ENCODE results near the gene ANKRD39.

The ANKRD39 gene

GRCh38 chr2:96826546-96827278 lies 31.1 kb downstream of the ANKRD39 start:
- no CpG with 5 or more reads among the region's 22 CpGs for WGBS (ENCODE audit: insufficient coverage, insufficient read length)
- H3K4me3 ChIP-seq (ENCODE audit: low read length) = no peak overlapping the region
- H3K27me3 ChIP-seq (ENCODE audit: control insufficient read depth, insufficient read depth, low read length) = no peaks in the 10 kb centered on the region
- no peak for DNase-seq (ENCODE audit: low read depth, low spot score)
- no peaks in the 10 kb centered on the region for H3K4me1 ChIP-seq (ENCODE audit: control insufficient read depth, insufficient read depth, low read length)
- peaks cover 36% of the 10 kb centered on the region for H3K36me3 ChIP-seq (ENCODE audit: control insufficient read depth, insufficient read depth, low read length)
- H3K27ac ChIP-seq (ENCODE audit: low read length) = no peak overlapping the region
- no peaks in the 10 kb centered on the region for H3K9me3 ChIP-seq (ENCODE audit: control insufficient read depth, insufficient read depth, low read length)

GRCh38 chr2:96825057-96825456 lies 32.8 kb downstream of the ANKRD39 start:
- H3K4me3 ChIP-seq (ENCODE audit: low read length) = no peak overlapping the region
- WGBS (ENCODE audit: insufficient coverage, insufficient read length) = no CpG with 5 or more reads among the region's 14 CpGs
- no peaks in the 10 kb centered on the region for H3K27me3 ChIP-seq (ENCODE audit: control insufficient read depth, insufficient read depth, low read length)
- peaks cover 31% of the 10 kb centered on the region for H3K36me3 ChIP-seq (ENCODE audit: control insufficient read depth, insufficient read depth, low read length)
- no peaks in the 10 kb centered on the region for H3K9me3 ChIP-seq (ENCODE audit: control insufficient read depth, insufficient read depth, low read length)
- DNase-seq (ENCODE audit: low read depth, low spot score) = no peak
- H3K4me1 ChIP-seq (ENCODE audit: control insufficient read depth, insufficient read depth, low read length) = no peaks in the 10 kb centered on the region
- no peak overlapping the region for H3K27ac ChIP-seq (ENCODE audit: low read length)

- DNase-seq (ENCODE audit: low read depth, low spot score) = no peak
- H3K27ac ChIP-seq (ENCODE audit: low read length) = no peak overlapping the region
- peaks cover 28% of the 10 kb centered on the region for H3K36me3 ChIP-seq (ENCODE audit: control insufficient read depth, insufficient read depth, low read length)
- no peaks in the 10 kb centered on the region for H3K27me3 ChIP-seq (ENCODE audit: control insufficient read depth, insufficient read depth, low read length)
- WGBS (ENCODE audit: insufficient coverage, insufficient read length) = no CpG with 5 or more reads among the region's 6 CpGs
- no peak overlapping the region for H3K4me3 ChIP-seq (ENCODE audit: low read length)
- H3K9me3 ChIP-seq (ENCODE audit: control insufficient read depth, insufficient read depth, low read length) = no peaks in the 10 kb centered on the region
- H3K4me1 ChIP-seq (ENCODE audit: control insufficient read depth, insufficient read depth, low read length) = no peaks in the 10 kb centered on the region
Observed at GRCh38 chr2:96824079-96824870, 33.5 kb downstream of the ANKRD39 start.

- H3K36me3 ChIP-seq (ENCODE audit: control insufficient read depth, insufficient read depth, low read length) = peaks cover 20% of the 10 kb centered on the region
Observed at GRCh38 chr2:96823198-96823597, 34.6 kb downstream of the ANKRD39 start.

GRCh38 chr2:96822786-96823185 lies 35.0 kb downstream of the ANKRD39 start:
- Histone ChIP-seq H3K27ac (ENCODE audit: low read length) (no peak overlapping the region), H3K4me1 (ENCODE audit: control insufficient read depth, insufficient read depth, low read length) (0 out of 2 replicates have a peak, but pooled peaks cover 1% of the 10 kb centered on the region), H3K9me3 (ENCODE audit: control insufficient read depth, insufficient read depth, low read length) (no peaks in the 10 kb centered on the region), H3K27me3 (ENCODE audit: control insufficient read depth, insufficient read depth, low read length) (no peaks in the 10 kb centered on the region), H3K36me3 (ENCODE audit: control insufficient read depth, insufficient read depth, low read length) (peaks cover 17% of the 10 kb centered on the region), H3K4me3 (ENCODE audit: low read length) (no peak overlapping the region)
- DNase-seq (ENCODE audit: low read depth, low spot score) = no peak
- no CpG with 5 or more reads among the region's 4 CpGs for WGBS (ENCODE audit: insufficient coverage, insufficient read length)

More at GRCh38 chr2:96823198-96823597, 34.6 kb downstream of the ANKRD39 start:
- H3K4me3 ChIP-seq (ENCODE audit: low read length) = no peak overlapping the region
- no peaks in the 10 kb centered on the region for H3K27me3 ChIP-seq (ENCODE audit: control insufficient read depth, insufficient read depth, low read length)
- H3K4me1 ChIP-seq (ENCODE audit: control insufficient read depth, insufficient read depth, low read length) = no peaks in the 10 kb centered on the region
- DNase-seq (ENCODE audit: low read depth, low spot score) = no peak
- H3K27ac ChIP-seq (ENCODE audit: low read length) = no peak overlapping the region
- WGBS (ENCODE audit: insufficient coverage, insufficient read length) = no CpG with 5 or more reads among the region's 11 CpGs
- H3K9me3 ChIP-seq (ENCODE audit: control insufficient read depth, insufficient read depth, low read length) = no peaks in the 10 kb centered on the region

- DNase-seq (ENCODE audit: low read depth, low spot score) = no peak
- Histone ChIP-seq H3K27me3 (ENCODE audit: control insufficient read depth, insufficient read depth, low read length) (no peaks in the 10 kb centered on the region), H3K4me3 (ENCODE audit: low read length) (no peak overlapping the region), H3K9me3 (ENCODE audit: control insufficient read depth, insufficient read depth, low read length) (no peaks in the 10 kb centered on the region), H3K27ac (ENCODE audit: low read length) (no peak overlapping the region), H3K4me1 (ENCODE audit: control insufficient read depth, insufficient read depth, low read length) (0 out of 2 replicates have a peak, but pooled peaks cover 1% of the 10 kb centered on the region), H3K36me3 (ENCODE audit: control insufficient read depth, insufficient read depth, low read length) (peaks cover 6% of the 10 kb centered on the region)
- no CpG with 5 or more reads among the region's 11 CpGs for WGBS (ENCODE audit: insufficient coverage, insufficient read length)
Observed at GRCh38 chr2:96821113-96821675, 36.6 kb downstream of the ANKRD39 start.

- H3K4me1 ChIP-seq (ENCODE audit: control insufficient read depth, insufficient read depth, low read length) = 0 out of 2 replicates have a peak, but pooled peaks cover 1% of the 10 kb centered on the region
- no peaks in the 10 kb centered on the region for H3K9me3 ChIP-seq (ENCODE audit: control insufficient read depth, insufficient read depth, low read length)
- H3K27ac ChIP-seq (ENCODE audit: low read length) = no peak overlapping the region
- no CpG with 5 or more reads among the region's 12 CpGs for WGBS (ENCODE audit: insufficient coverage, insufficient read length)
- no peak for DNase-seq (ENCODE audit: low read depth, low spot score)
- H3K36me3 ChIP-seq (ENCODE audit: control insufficient read depth, insufficient read depth, low read length) = peaks cover under 1% of the 10 kb centered on the region
- H3K27me3 ChIP-seq (ENCODE audit: control insufficient read depth, insufficient read depth, low read length) = no peaks in the 10 kb centered on the region
- H3K4me3 ChIP-seq (ENCODE audit: low read length) = no peak overlapping the region
Observed at GRCh38 chr2:96819876-96820511, 37.8 kb downstream of the ANKRD39 start.

- Histone ChIP-seq H3K4me1 (ENCODE audit: control insufficient read depth, insufficient read depth, low read length) (0 out of 2 replicates have a peak, but pooled peaks cover 1% of the 10 kb centered on the region), H3K9me3 (ENCODE audit: control insufficient read depth, insufficient read depth, low read length) (no peaks in the 10 kb centered on the region), H3K27ac (ENCODE audit: low read length) (no peak overlapping the region), H3K27me3 (ENCODE audit: control insufficient read depth, insufficient read depth, low read length) (no peaks in the 10 kb centered on the region), H3K36me3 (ENCODE audit: control insufficient read depth, insufficient read depth, low read length) (no peaks in the 10 kb centered on the region; the same call in none of the 2 replicates), H3K4me3 (ENCODE audit: low read length) (no peak overlapping the region)
- no peak for DNase-seq (ENCODE audit: low read depth, low spot score)
- no CpG with 5 or more reads among the region's 10 CpGs for WGBS (ENCODE audit: insufficient coverage, insufficient read length)
Observed at GRCh38 chr2:96819128-96819875, 38.5 kb downstream of the ANKRD39 start.

- no CpG with 5 or more reads among the region's 8 CpGs for WGBS (ENCODE audit: insufficient coverage, insufficient read length)
- Histone ChIP-seq H3K9me3 (ENCODE audit: control insufficient read depth, insufficient read depth, low read length) (no peaks in the 10 kb centered on the region), H3K27ac (ENCODE audit: low read length) (no peak overlapping the region), H3K27me3 (ENCODE audit: control insufficient read depth, insufficient read depth, low read length) (no peaks in the 10 kb centered on the region), H3K36me3 (ENCODE audit: control insufficient read depth, insufficient read depth, low read length) (no peaks in the 10 kb centered on the region; the same call in none of the 2 replicates), H3K4me3 (ENCODE audit: low read length) (no peak overlapping the region), H3K4me1 (ENCODE audit: control insufficient read depth, insufficient read depth, low read length) (0 out of 2 replicates have a peak, but pooled peaks cover 1% of the 10 kb centered on the region)
- no peak for DNase-seq (ENCODE audit: low read depth, low spot score)
Observed at GRCh38 chr2:96817882-96818281, 39.9 kb downstream of the ANKRD39 start.

All from iPS DF 6.9 (cell line).